C4-2B (cell line): ENCODE results near the gene B3GALT5.
A peak's percentile ranks its signal among the peaks of the same experiment; 100 is the strongest.

Source experiments
- CTCF ChIP-seq: fragments of 450-650 bp; conservative IDR thresholded peaks from 2 replicates; pipeline ENCODE4 v1.5.1; 2017; ENCODE audit warnings: mild to moderate bottlenecking
- ZFX ChIP-seq: fragments of 450-650 bp; IDR thresholded peaks from 2 replicates; pipeline ENCODE4 v1.6.1; 2017

- peak; percentile 15 for TF ChIP-seq CTCF
- TF ChIP-seq ZFX: no peak
These were observed 100.2 kb downstream of the B3GALT5 start for GRCh38 chr21:39712976-39713375.
